HL-60/S4 treated with retinoic acid at 250 ng/mL for 4 days and 3 days (cell line): ENCODE measurements around the gene AGFG2.

Experiments
- in situ Hi-C: fragments of 300-500 bp; cut with MboI; formaldehyde crosslinking; loops from 2 replicates; pipeline ENCODE4 v1.7.0; 2022; ENCODE audit warnings: low sequenced_read_pairs

AGFG2 gene

GRCh38 chr7:100570954-100571828 lies 32.2 kb downstream of the AGFG2 start:
- in situ Hi-C loops = loop anchor here (10.0 kb wide), 1 partner anchor 114 kb away; no protein-coding TSS in a partner anchor

- in situ Hi-C loops = loop anchor here (10.0 kb wide), 1 partner anchor 113 kb away; no protein-coding TSS in a partner anchor
Measured at GRCh38 chr7:100571829-100572116, 32.8 kb downstream of the AGFG2 start.

- in situ Hi-C loops = loop anchor here (10.0 kb wide), 1 partner anchor 112 kb away; no protein-coding TSS in a partner anchor
Measured at GRCh38 chr7:100572281-100572948, 33.4 kb downstream of the AGFG2 start.

GRCh38 chr7:100572949-100573675 lies 34.1 kb downstream of the AGFG2 start:
- in situ Hi-C loops = loop anchor here (10.0 kb wide), 1 partner anchor 112 kb away; no protein-coding TSS in a partner anchor

- in situ Hi-C loops = loop anchor here (10.0 kb wide), 1 partner anchor 111 kb away; no protein-coding TSS in a partner anchor
Measured at GRCh38 chr7:100573691-100574361, 34.8 kb downstream of the AGFG2 start, which contains the start of gene SAP25. TSS of gene SAP25 (minus strand) at chr7:100573900. CDS start at chr7:100573742, 158 bp downstream.

- in situ Hi-C loops = loop anchor here (10.0 kb wide), 1 partner anchor 110 kb away; no protein-coding TSS in a partner anchor
Measured at GRCh38 chr7:100574362-100575205, 35.6 kb downstream of the AGFG2 start.

- in situ Hi-C loops = loop anchor here (10.0 kb wide), 1 partner anchor 110 kb away; no protein-coding TSS in a partner anchor
Measured at GRCh38 chr7:100575206-100575631, 36.2 kb downstream of the AGFG2 start.

GRCh38 chr7:100575746-100576383 lies 36.9 kb downstream of the AGFG2 start:
- in situ Hi-C loops = loop anchor here (10.0 kb wide), 1 partner anchor 109 kb away; no protein-coding TSS in a partner anchor

- in situ Hi-C loops = loop anchor here (10.0 kb wide), 1 partner anchor 108 kb away; no protein-coding TSS in a partner anchor
Measured at GRCh38 chr7:100576384-100576993, 37.5 kb downstream of the AGFG2 start.

- in situ Hi-C loops = loop anchor here (10.0 kb wide), 1 partner anchor 108 kb away; no protein-coding TSS in a partner anchor
Measured at GRCh38 chr7:100577103-100577502, 38.1 kb downstream of the AGFG2 start.

- in situ Hi-C loops = loop anchor here (10.0 kb wide), 1 partner anchor 107 kb away; no protein-coding TSS in a partner anchor
Measured at GRCh38 chr7:100577507-100577906, 38.5 kb downstream of the AGFG2 start.

GRCh38 chr7:100578246-100579183 lies 39.5 kb downstream of the AGFG2 start:
- in situ Hi-C loops = loop anchor here (10.0 kb wide), 1 partner anchor 106 kb away; no protein-coding TSS in a partner anchor

GRCh38 chr7:100580466-100581283 lies 41.7 kb downstream of the AGFG2 start:
- in situ Hi-C loops = no loop called here

- in situ Hi-C loops = no loop called here
Measured at GRCh38 chr7:100582041-100582579, 43.1 kb downstream of the AGFG2 start.

GRCh38 chr7:100582650-100583049 lies 43.6 kb downstream of the AGFG2 start:
- in situ Hi-C loops = no loop called here
